MM.1S (cell line): ENCODE results near the gene LARGE1.

Experiments
- DNase-seq: peaks from one replicate; pipeline ENCODE4 v3.0.0-alpha.2; 2015
- H2AFZ ChIP-seq: fragments of 300-600 bp; sonication (generic); 2 replicates; pipeline ENCODE4 v1.6.0; 2016; ENCODE audit warnings: antibody characterized with exemption, low read length
- H3F3A ChIP-seq: fragments of 300-600 bp; sonication (generic); 2 replicates; pipeline ENCODE4 v1.6.1; 2016; ENCODE audit warnings: mild to moderate bottlenecking, antibody characterized with exemption, low read length, moderate library complexity, mixed read lengths; ENCODE audit not compliant: insufficient read depth
- H3K27ac ChIP-seq: fragments of 300-600 bp; sonication (generic); 2 replicates; pipeline ENCODE4 v1.5.1; 2016; ENCODE audit warnings: mild to moderate bottlenecking, low read length
- H3K27me3 ChIP-seq: fragments of 300-600 bp; sonication (generic); replicated peaks from 2 replicates; pipeline ENCODE4 v1.6.0; 2016; ENCODE audit warnings: low read length; ENCODE audit not compliant: insufficient read depth
- H3K36me3 ChIP-seq: fragments of 300-600 bp; sonication (generic); replicated peaks from 2 replicates; pipeline ENCODE4 v1.6.1; 2016; ENCODE audit warnings: mild to moderate bottlenecking, low read length, mixed read lengths; ENCODE audit not compliant: insufficient read depth
- H3K4me1 ChIP-seq: fragments of 300-600 bp; sonication (generic); 2 replicates; pipeline ENCODE4 v1.6.1; 2016; ENCODE audit warnings: low read length, mixed read lengths
- H3K4me2 ChIP-seq: fragments of 300-600 bp; sonication (generic); 2 replicates; pipeline ENCODE4 v1.6.0; 2016; ENCODE audit warnings: low read depth, low read length
- H3K4me3 ChIP-seq: fragments of 300-600 bp; sonication (generic); 2 replicates; pipeline ENCODE4 v1.5.1; 2016; ENCODE audit warnings: low read length, mixed read lengths
- H3K79me2 ChIP-seq: fragments of 300-600 bp; sonication (generic); 2 replicates; pipeline ENCODE4 v1.6.1; 2016; ENCODE audit warnings: mixed run types, low read length, mixed read lengths
- H3K9ac ChIP-seq: fragments of 300-600 bp; sonication (generic); 2 replicates; pipeline ENCODE4 v1.6.1; 2016; ENCODE audit warnings: low read length, mixed read lengths
- H3K9me2 ChIP-seq: fragments of 300-600 bp; sonication (generic); replicated peaks from 2 replicates; pipeline ENCODE4 v1.6.1; 2016; ENCODE audit warnings: mild to moderate bottlenecking, low read length, mixed read lengths; ENCODE audit not compliant: insufficient read depth
- H3K9me3 ChIP-seq: fragments of 300-600 bp; sonication (generic); replicated peaks from 2 replicates; pipeline ENCODE4 v1.6.1; 2016; ENCODE audit warnings: mild to moderate bottlenecking, low read length, mixed read lengths; ENCODE audit not compliant: insufficient read depth
- H4K20me1 ChIP-seq: fragments of 300-600 bp; sonication (generic); 2 replicates; pipeline ENCODE4 v1.6.1; 2016; ENCODE audit warnings: mild to moderate bottlenecking, low read length, moderate library complexity, mixed read lengths; ENCODE audit not compliant: insufficient read depth
- CTCF ChIP-seq: fragments of 300-600 bp; sonication (generic); IDR thresholded peaks from 2 replicates; pipeline ENCODE4 v1.5.1; 2016; ENCODE audit warnings: antibody characterized with exemption, low read length, mixed read lengths
- EZH2 ChIP-seq: fragments of 300-600 bp; sonication (generic); optimal IDR thresholded peaks from 2 replicates; pipeline ENCODE3; 2017; ENCODE audit warnings: low read depth, mild to moderate bottlenecking, antibody characterized with exemption, low read length, mixed read lengths
- EZH2phosphoT487 ChIP-seq: fragments of 300-600 bp; sonication (generic); IDR thresholded peaks from 2 replicates; pipeline ENCODE4 v1.6.1; 2018; ENCODE audit warnings: antibody characterized with exemption, low read length

Gene LARGE1

DNA sequence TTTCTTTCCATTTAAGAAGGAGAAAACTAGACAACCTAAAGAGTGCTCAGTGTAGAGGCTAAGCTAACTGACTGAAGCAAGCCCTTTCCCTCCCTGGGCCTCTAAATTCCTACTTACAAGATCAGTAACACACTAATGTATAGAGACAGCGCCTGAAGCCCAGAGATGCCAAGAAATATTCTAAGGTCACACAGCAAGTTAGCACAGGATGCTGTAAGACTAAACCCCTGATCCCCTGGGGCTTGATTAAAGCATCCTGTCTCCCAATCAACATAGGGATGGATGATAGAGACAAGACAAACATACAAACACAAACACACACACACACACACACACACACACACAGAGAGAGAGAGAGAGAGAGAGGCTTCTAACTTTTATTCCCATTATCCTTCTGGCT is 5.6 kb downstream of the LARGE1 start:
- no peak for DNase-seq
- no peak overlapping the region for H3K4me2 ChIP-seq
- no peak overlapping the region for H2AFZ ChIP-seq
- H3K79me2 ChIP-seq = peaks cover 100% of the 10 kb centered on the region
- no peak overlapping the region for H3K9ac ChIP-seq
- H3K9me2 ChIP-seq = no peaks in the 10 kb centered on the region
- H3K27me3 ChIP-seq = no peaks in the 10 kb centered on the region
- peaks cover 20% of the 10 kb centered on the region for H4K20me1 ChIP-seq
- no peak overlapping the region for H3K27ac ChIP-seq
- peaks cover 18% of the 10 kb centered on the region; the same call in 1 of the 2 replicates for H3K4me1 ChIP-seq
- no peaks in the 10 kb centered on the region; the same call in 1 of the 2 replicates for H3K36me3 ChIP-seq
- peaks cover 5% of the 10 kb centered on the region; the same call in 1 of the 2 replicates for H3F3A ChIP-seq
- no peaks in the 10 kb centered on the region for H3K9me3 ChIP-seq
- no peak for TF ChIP-seq EZH2phosphoT487
- no peak for TF ChIP-seq EZH2
- no peak for TF ChIP-seq CTCF
- no peak overlapping the region for H3K4me3 ChIP-seq

- Histone ChIP-seq H4K20me1 (peaks cover 20% of the 10 kb centered on the region), H3K36me3 (no peaks in the 10 kb centered on the region; the same call in 1 of the 2 replicates), H3K27me3 (no peaks in the 10 kb centered on the region), H3K9me3 (no peaks in the 10 kb centered on the region), H3K9me2 (no peaks in the 10 kb centered on the region), H3K4me3 (no peak overlapping the region), H3F3A (peaks cover under 1% of the 10 kb centered on the region; the same call in 1 of the 2 replicates), H3K4me1 (peaks cover 18% of the 10 kb centered on the region; the same call in 1 of the 2 replicates), H2AFZ (no peak overlapping the region), H3K9ac (no peak overlapping the region), H3K27ac (no peak overlapping the region), H3K79me2 (peaks cover 100% of the 10 kb centered on the region), H3K4me2 (no peak overlapping the region)
- TF ChIP-seq EZH2phosphoT487 = no peak
- no peak for TF ChIP-seq CTCF
- TF ChIP-seq EZH2 = no peak
- DNase-seq = no peak
Observed at GRCh38 chr22:33914131-33914530, 6.1 kb downstream of the LARGE1 start.

- no peak overlapping the region for H2AFZ ChIP-seq
- no peaks in the 10 kb centered on the region for H3K27me3 ChIP-seq
- TF ChIP-seq CTCF (no peak), EZH2phosphoT487 (no peak), EZH2 (no peak)
- no peak overlapping the region for H3K9ac ChIP-seq
- H3K36me3 ChIP-seq = no peaks in the 10 kb centered on the region; the same call in 1 of the 2 replicates
- no peaks in the 10 kb centered on the region for H3K9me3 ChIP-seq
- peaks cover 100% of the 10 kb centered on the region for H3K79me2 ChIP-seq
- no peak overlapping the region for H3K4me3 ChIP-seq
- H3K27ac ChIP-seq = no peak overlapping the region
- no peaks in the 10 kb centered on the region for H3F3A ChIP-seq
- no peak for DNase-seq
- H3K9me2 ChIP-seq = no peaks in the 10 kb centered on the region
- peaks cover 13% of the 10 kb centered on the region; the same call in 1 of the 2 replicates for H3K4me1 ChIP-seq
- no peak overlapping the region for H3K4me2 ChIP-seq
- peaks cover 19% of the 10 kb centered on the region for H4K20me1 ChIP-seq
Observed at GRCh38 chr22:33913188-33913587, 7.1 kb downstream of the LARGE1 start.
